WTC11 (cell line): ENCODE data around the gene NDST3. TPM values are rescaled to one million over a fixed set of nuclear protein-coding genes. Genes with fewer than 3 reads are reported as not detected.

Source experiments
- ATAC-seq: fragments of 200-7000 bp; cut with Tn5 transposase; 2 replicates; pipeline ENCODE4 v1.10.0; 2021; ENCODE audit warnings: mild to moderate bottlenecking, moderate library complexity
- CTCF ChIA-PET: fragments of 300-600 bp; sonication (Branson Sonifier 250); formaldehyde crosslinking; loops from one replicate; lab custom pipeline; 2021; ENCODE audit warnings: antibody characterized with exemption; lab: Charles Lee
- POLR2A ChIA-PET: fragments of 350-600 bp; sonication (Branson Sonifier 250); formaldehyde crosslinking; loops from one replicate; lab custom pipeline; 2021; ENCODE audit warnings: antibody characterized with exemption; lab: Charles Lee
- DNase-seq: peaks from one replicate; pipeline ENCODE4 v3.0.0; 2021; ENCODE audit warnings: low spot score
- H3K27ac Mint-ChIP-seq: 2 replicates; pipeline ENCODE4 v1.8.0; 2021; ENCODE audit warnings: mixed read lengths
- H3K27me3 Mint-ChIP-seq: 2 replicates; pipeline ENCODE4 v1.8.0; 2021; ENCODE audit warnings: low read depth, mild to moderate bottlenecking, moderate library complexity, mixed read lengths
- H3K36me3 Mint-ChIP-seq: 2 replicates; pipeline ENCODE4 v1.8.0; 2021; ENCODE audit warnings: mixed read lengths
- H3K4me1 Mint-ChIP-seq: 2 replicates; pipeline ENCODE4 v1.8.0; 2022; ENCODE audit warnings: mixed read lengths
- H3K4me3 Mint-ChIP-seq: 2 replicates; pipeline ENCODE4 v1.8.0; 2021; ENCODE audit warnings: mild to moderate bottlenecking, moderate library complexity, mixed read lengths
- H3K9me3 Mint-ChIP-seq: 2 replicates; pipeline ENCODE4 v1.8.0; 2021; ENCODE audit warnings: mixed read lengths
- AFF4 ChIP-seq: sonication (generic); formaldehyde crosslinking; IDR thresholded peaks from 2 replicates; pipeline ENCODE4 v1.8.1; 2023; ENCODE audit warnings: mild to moderate bottlenecking, missing genetic modification reagents, borderline replicate concordance
- ATF1 ChIP-seq: sonication (generic); formaldehyde crosslinking; IDR thresholded peaks from 2 replicates; pipeline ENCODE4 v1.8.1; 2023; ENCODE audit warnings: mild to moderate bottlenecking, moderate library complexity, missing genetic modification reagents
- CREB1 ChIP-seq: sonication (generic); formaldehyde crosslinking; IDR thresholded peaks from 2 replicates; pipeline ENCODE4 v1.8.0; 2023; ENCODE audit warnings: mild to moderate bottlenecking, missing genetic modification reagents
- CREM ChIP-seq: sonication (generic); formaldehyde crosslinking; IDR thresholded peaks from 2 replicates; pipeline ENCODE4 v1.8.1; 2022; ENCODE audit warnings: mild to moderate bottlenecking, missing genetic modification reagents, moderate library complexity
- CTCF ChIP-seq: fragments of 200-600 bp; IDR thresholded peaks from 2 replicates; pipeline ENCODE4 v1.8.0; 2022; ENCODE audit warnings: antibody characterized with exemption
- GABPB1 ChIP-seq: sonication (generic); formaldehyde crosslinking; IDR thresholded peaks from 2 replicates; pipeline ENCODE4 v1.8.1; 2023; ENCODE audit warnings: mild to moderate bottlenecking, missing genetic modification reagents
- GRHL2 ChIP-seq: fragments of 250-450 bp; sonication (Bioruptor Pico); IDR thresholded peaks from 2 replicates; pipeline ENCODE4 v1.8.0; 2022; ENCODE audit warnings: mild to moderate bottlenecking, moderate library complexity; ENCODE audit not compliant: insufficient replicate concordance, severe bottlenecking
- IRF2 ChIP-seq: sonication (generic); formaldehyde crosslinking; IDR thresholded peaks from 2 replicates; pipeline ENCODE4 v1.8.0; 2022; ENCODE audit warnings: low read depth, missing genetic modification reagents, borderline replicate concordance
- JAZF1 ChIP-seq: fragments of 250-450 bp; sonication (Bioruptor Pico); IDR thresholded peaks from 2 replicates; pipeline ENCODE4 v1.9.0; 2021; ENCODE audit warnings: moderate library complexity, mild to moderate bottlenecking, inconsistent platforms
- KAT7 ChIP-seq: sonication (generic); formaldehyde crosslinking; IDR thresholded peaks from 2 replicates; pipeline ENCODE4 v1.8.1; 2023; ENCODE audit warnings: missing genetic modification reagents, mild to moderate bottlenecking, borderline replicate concordance
- MAX ChIP-seq: sonication (generic); formaldehyde crosslinking; IDR thresholded peaks from 2 replicates; pipeline ENCODE4 v1.8.0; 2022; ENCODE audit warnings: mild to moderate bottlenecking, missing genetic modification reagents
- MXD4 ChIP-seq: fragments of 250-450 bp; sonication (Bioruptor Pico); IDR thresholded peaks from 2 replicates; pipeline ENCODE4 v1.8.0; 2021; ENCODE audit warnings: mild to moderate bottlenecking, moderate library complexity, borderline replicate concordance
- NFATC4 ChIP-seq: fragments of 250-450 bp; sonication (Bioruptor Pico); IDR thresholded peaks from 2 replicates; pipeline ENCODE4 v1.9.0; 2021; ENCODE audit warnings: mild to moderate bottlenecking
- OVOL2 ChIP-seq: fragments of 250-450 bp; sonication (Bioruptor Pico); IDR thresholded peaks from 2 replicates; pipeline ENCODE4 v1.9.0; 2021; ENCODE audit warnings: mild to moderate bottlenecking, borderline replicate concordance
- SMAD3 ChIP-seq: sonication (generic); formaldehyde crosslinking; IDR thresholded peaks from 2 replicates; pipeline ENCODE4 v1.8.0; 2022; ENCODE audit warnings: missing genetic modification reagents, mild to moderate bottlenecking, borderline replicate concordance
- TEAD1 ChIP-seq: sonication (generic); formaldehyde crosslinking; IDR thresholded peaks from 2 replicates; pipeline ENCODE4 v1.8.0; 2022; ENCODE audit warnings: mild to moderate bottlenecking, missing genetic modification reagents
- TP53 ChIP-seq: sonication (generic); formaldehyde crosslinking; IDR thresholded peaks from 2 replicates; pipeline ENCODE4 v1.8.1; 2023; ENCODE audit warnings: mild to moderate bottlenecking, missing genetic modification reagents
- ZNF121 ChIP-seq: sonication (generic); formaldehyde crosslinking; IDR thresholded peaks from 2 replicates; pipeline ENCODE4 v1.8.0; 2023; ENCODE audit warnings: missing genetic modification reagents
- ZNF263 ChIP-seq: sonication (generic); formaldehyde crosslinking; IDR thresholded peaks from 2 replicates; pipeline ENCODE4 v1.8.1; 2022; ENCODE audit warnings: low read depth, mild to moderate bottlenecking, moderate library complexity, missing genetic modification reagents
- ZNF396 ChIP-seq: fragments of 250-450 bp; sonication (Bioruptor Pico); IDR thresholded peaks from 2 replicates; pipeline ENCODE4 v1.8.0; 2021; ENCODE audit warnings: mild to moderate bottlenecking, moderate library complexity, borderline replicate concordance
- ZNF425 ChIP-seq: fragments of 250-450 bp; sonication (Bioruptor Pico); conservative IDR thresholded peaks from 2 replicates; pipeline ENCODE4 v1.9.0; 2021; ENCODE audit warnings: mild to moderate bottlenecking
- total RNA-seq: library from RNA; stranded (reverse); gene quantifications from 3 replicates; pipeline ENCODE4 v1.2.3, GENCODE V29; 2021
- TF ChIP-seq, protein P1 (sequence below): sonication (generic); formaldehyde crosslinking; IDR thresholded peaks from 2 replicates; pipeline ENCODE4 v1.8.0; 2022; ENCODE audit warnings: mild to moderate bottlenecking, missing genetic modification reagents
- TF ChIP-seq, protein P2 (sequence below): sonication (generic); formaldehyde crosslinking; IDR thresholded peaks from 2 replicates; pipeline ENCODE4 v1.8.0; 2023; ENCODE audit warnings: missing genetic modification reagents
- TF ChIP-seq, protein P3 (sequence below): sonication (generic); formaldehyde crosslinking; conservative IDR thresholded peaks from 2 replicates; pipeline ENCODE4 v1.8.1; 2023; ENCODE audit warnings: mild to moderate bottlenecking, low read depth, missing genetic modification reagents, moderate library complexity

NDST3 gene
- total RNA-seq, 1 experiment from 2014 or later: 0.37 TPM

DNA sequence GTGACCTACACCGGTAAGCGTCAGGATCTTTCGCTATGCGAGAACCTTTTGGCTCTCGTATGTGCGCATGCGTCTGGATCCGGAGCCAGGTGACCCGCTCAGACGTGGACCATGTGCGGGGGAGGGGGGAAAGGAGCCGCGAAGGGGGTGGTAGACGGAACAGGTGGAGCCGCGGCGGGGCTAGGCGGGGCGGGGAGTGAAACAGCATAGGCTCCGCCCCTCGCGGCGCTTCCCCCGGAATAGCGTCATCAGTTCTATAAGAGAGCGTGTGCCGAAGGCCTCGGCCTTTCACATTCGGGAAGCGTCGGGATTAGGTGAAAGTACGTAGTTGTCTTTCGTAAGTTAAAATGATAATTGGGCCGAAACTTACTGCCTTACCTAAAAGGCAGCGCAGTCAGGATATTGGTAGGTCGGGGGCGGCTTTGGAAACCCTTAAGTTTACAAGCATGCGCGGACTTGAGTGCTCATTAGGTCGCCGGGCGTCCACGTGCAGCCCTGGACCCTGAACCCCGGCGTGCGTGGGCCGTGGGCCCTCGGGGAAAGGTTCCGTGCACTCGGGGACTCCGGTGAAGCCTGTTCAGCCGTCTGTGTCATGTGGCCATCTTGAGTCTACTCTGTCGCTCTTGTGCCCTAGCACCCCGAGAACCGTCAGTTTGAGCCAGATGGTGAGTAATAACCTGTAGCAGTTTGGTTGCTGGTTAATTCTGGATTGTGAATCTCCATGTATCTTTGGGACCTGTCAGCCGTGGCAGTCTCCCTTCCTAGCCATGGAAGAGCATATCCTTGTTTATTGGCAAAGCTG is 244.4 kb downstream of the NDST3 start:
- Mint-ChIP-seq H3K9me3 (peaks cover 6% of the 10 kb centered on the region), H3K27me3 (no peaks in the 10 kb centered on the region; the same call in 1 of the 2 replicates), H3K4me3 (peak overlapping the region; percentile 90), H3K4me1 (peaks cover 27% of the 10 kb centered on the region), H3K27ac (peak overlapping the region; percentile 96), H3K36me3 (peaks cover 28% of the 10 kb centered on the region)
- POLR2A ChIA-PET: no interaction called here
- CTCF ChIA-PET: interaction anchor here (1.2 kb wide), 1 partner anchor 74 kb away, joined by 3 read pairs; the partner anchor contains the start of gene PRSS12
- DNase-seq: peak; percentile 96
- peak; percentile 91 for ATAC-seq
- no peak for TF ChIP-seq ZNF396 (CRISPR knock-in tag)
- no peak for TF ChIP-seq ATF1
- TF ChIP-seq TEAD1 (CRISPR knock-in tag): no peak; the same call in 1 of the 2 replicates
- TF ChIP-seq OVOL2 (CRISPR knock-in tag): no peak
- no peak for TF ChIP-seq MXD4 (CRISPR knock-in tag)
- TF ChIP-seq, protein P1, sequence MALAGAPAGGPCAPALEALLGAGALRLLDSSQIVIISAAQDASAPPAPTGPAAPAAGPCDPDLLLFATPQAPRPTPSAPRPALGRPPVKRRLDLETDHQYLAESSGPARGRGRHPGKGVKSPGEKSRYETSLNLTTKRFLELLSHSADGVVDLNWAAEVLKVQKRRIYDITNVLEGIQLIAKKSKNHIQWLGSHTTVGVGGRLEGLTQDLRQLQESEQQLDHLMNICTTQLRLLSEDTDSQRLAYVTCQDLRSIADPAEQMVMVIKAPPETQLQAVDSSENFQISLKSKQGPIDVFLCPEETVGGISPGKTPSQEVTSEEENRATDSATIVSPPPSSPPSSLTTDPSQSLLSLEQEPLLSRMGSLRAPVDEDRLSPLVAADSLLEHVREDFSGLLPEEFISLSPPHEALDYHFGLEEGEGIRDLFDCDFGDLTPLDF: peak; percentile 68; the same call in 1 of the 2 replicates
- TF ChIP-seq, protein P2, sequence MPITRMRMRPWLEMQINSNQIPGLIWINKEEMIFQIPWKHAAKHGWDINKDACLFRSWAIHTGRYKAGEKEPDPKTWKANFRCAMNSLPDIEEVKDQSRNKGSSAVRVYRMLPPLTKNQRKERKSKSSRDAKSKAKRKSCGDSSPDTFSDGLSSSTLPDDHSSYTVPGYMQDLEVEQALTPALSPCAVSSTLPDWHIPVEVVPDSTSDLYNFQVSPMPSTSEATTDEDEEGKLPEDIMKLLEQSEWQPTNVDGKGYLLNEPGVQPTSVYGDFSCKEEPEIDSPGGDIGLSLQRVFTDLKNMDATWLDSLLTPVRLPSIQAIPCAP (CRISPR knock-in tag): 0 out of 2 replicates have a peak, but pooled peaks have one; percentile 8
- TF ChIP-seq JAZF1 (CRISPR knock-in tag): no peak
- TF ChIP-seq GABPB1 (CRISPR knock-in tag): no peak
- no peak for TF ChIP-seq ZNF121 (CRISPR knock-in tag)
- no peak for TF ChIP-seq KAT7 (CRISPR knock-in tag)
- TF ChIP-seq CTCF: no peak
- TF ChIP-seq TP53: no peak; the same call in 1 of the 2 replicates
- peak; percentile 97 for TF ChIP-seq MAX
- TF ChIP-seq ZNF263 (CRISPR knock-in tag): no peak
- no peak for TF ChIP-seq IRF2 (CRISPR knock-in tag)
- no peak for TF ChIP-seq CREM
- peak; percentile 89 for TF ChIP-seq NFATC4 (CRISPR knock-in tag)
- TF ChIP-seq, protein P3, sequence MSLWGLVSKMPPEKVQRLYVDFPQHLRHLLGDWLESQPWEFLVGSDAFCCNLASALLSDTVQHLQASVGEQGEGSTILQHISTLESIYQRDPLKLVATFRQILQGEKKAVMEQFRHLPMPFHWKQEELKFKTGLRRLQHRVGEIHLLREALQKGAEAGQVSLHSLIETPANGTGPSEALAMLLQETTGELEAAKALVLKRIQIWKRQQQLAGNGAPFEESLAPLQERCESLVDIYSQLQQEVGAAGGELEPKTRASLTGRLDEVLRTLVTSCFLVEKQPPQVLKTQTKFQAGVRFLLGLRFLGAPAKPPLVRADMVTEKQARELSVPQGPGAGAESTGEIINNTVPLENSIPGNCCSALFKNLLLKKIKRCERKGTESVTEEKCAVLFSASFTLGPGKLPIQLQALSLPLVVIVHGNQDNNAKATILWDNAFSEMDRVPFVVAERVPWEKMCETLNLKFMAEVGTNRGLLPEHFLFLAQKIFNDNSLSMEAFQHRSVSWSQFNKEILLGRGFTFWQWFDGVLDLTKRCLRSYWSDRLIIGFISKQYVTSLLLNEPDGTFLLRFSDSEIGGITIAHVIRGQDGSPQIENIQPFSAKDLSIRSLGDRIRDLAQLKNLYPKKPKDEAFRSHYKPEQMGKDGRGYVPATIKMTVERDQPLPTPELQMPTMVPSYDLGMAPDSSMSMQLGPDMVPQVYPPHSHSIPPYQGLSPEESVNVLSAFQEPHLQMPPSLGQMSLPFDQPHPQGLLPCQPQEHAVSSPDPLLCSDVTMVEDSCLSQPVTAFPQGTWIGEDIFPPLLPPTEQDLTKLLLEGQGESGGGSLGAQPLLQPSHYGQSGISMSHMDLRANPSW (CRISPR knock-in tag): no peak
- peak; percentile 11; the same call in 1 of the 2 replicates for TF ChIP-seq AFF4
- TF ChIP-seq GRHL2: no peak
- TF ChIP-seq SMAD3 (CRISPR knock-in tag): peak; percentile 86
- peak; percentile 89 for TF ChIP-seq ZNF425 (CRISPR knock-in tag)
- 0 out of 2 replicates have a peak, but pooled peaks have one; percentile 28 for TF ChIP-seq CREB1 (CRISPR knock-in tag)
